ENCODE measurements around the gene GPR132.

DNA sequence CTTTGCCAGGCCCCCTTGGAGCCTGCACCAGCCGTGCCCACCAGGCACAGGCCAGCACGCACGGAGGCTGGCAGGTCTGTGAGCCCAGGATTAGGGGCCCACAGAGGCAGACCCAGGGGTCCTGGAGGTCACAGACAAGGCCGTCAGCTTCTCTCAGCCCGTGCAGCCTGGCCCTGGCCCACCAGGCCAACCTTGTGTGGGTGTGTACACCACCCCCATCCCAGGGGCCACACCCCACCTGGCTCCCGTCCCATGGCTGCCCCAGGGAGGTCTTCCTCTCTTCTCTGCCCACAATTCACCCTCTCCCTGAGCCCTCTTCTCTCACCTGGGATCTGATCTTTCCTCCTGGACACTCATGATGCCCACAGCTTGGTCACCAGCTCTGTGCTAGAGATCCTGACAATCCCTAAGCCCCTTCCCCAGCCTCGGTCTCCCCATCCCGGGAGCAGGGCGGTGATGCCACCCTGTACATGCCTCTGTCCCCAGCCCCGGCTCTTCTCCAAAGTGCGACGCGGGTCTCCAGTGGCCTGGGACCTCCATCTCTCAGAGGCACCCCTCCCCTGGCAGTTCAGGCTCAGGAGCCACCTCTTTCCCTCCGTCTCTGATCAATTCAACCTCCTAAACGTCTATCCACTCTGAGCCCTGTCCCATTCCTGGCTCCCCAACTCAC, 31.1 kb upstream of the GPR132 start:
- TF ChIP-seq, protein P1, sequence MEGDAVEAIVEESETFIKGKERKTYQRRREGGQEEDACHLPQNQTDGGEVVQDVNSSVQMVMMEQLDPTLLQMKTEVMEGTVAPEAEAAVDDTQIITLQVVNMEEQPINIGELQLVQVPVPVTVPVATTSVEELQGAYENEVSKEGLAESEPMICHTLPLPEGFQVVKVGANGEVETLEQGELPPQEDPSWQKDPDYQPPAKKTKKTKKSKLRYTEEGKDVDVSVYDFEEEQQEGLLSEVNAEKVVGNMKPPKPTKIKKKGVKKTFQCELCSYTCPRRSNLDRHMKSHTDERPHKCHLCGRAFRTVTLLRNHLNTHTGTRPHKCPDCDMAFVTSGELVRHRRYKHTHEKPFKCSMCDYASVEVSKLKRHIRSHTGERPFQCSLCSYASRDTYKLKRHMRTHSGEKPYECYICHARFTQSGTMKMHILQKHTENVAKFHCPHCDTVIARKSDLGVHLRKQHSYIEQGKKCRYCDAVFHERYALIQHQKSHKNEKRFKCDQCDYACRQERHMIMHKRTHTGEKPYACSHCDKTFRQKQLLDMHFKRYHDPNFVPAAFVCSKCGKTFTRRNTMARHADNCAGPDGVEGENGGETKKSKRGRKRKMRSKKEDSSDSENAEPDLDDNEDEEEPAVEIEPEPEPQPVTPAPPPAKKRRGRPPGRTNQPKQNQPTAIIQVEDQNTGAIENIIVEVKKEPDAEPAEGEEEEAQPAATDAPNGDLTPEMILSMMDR (IDR thresholded peaks at IDR 0.05), result no peak
- TF ChIP-seq POLR2A (IDR thresholded peaks at IDR 0.05), result no peak
